ENCODE data around the gene RCL1. TPM values are rescaled to one million over a fixed set of nuclear protein-coding genes. Genes with fewer than 3 reads are reported as not detected.

RCL1 gene
- total RNA-seq, 4 donors from 2014 or later: 10.1 to 19.0 (median 11.6) TPM

GRCh38 chr9:4886698-4887097, 94.0 kb downstream of the RCL1 start:
- no peaks in the 10 kb centered on the region for H3K9me3 ChIP-seq
- TF ChIP-seq POLR2AphosphoS5 (IDR thresholded peaks at IDR 0.05): no peak
- TF ChIP-seq, protein P1, sequence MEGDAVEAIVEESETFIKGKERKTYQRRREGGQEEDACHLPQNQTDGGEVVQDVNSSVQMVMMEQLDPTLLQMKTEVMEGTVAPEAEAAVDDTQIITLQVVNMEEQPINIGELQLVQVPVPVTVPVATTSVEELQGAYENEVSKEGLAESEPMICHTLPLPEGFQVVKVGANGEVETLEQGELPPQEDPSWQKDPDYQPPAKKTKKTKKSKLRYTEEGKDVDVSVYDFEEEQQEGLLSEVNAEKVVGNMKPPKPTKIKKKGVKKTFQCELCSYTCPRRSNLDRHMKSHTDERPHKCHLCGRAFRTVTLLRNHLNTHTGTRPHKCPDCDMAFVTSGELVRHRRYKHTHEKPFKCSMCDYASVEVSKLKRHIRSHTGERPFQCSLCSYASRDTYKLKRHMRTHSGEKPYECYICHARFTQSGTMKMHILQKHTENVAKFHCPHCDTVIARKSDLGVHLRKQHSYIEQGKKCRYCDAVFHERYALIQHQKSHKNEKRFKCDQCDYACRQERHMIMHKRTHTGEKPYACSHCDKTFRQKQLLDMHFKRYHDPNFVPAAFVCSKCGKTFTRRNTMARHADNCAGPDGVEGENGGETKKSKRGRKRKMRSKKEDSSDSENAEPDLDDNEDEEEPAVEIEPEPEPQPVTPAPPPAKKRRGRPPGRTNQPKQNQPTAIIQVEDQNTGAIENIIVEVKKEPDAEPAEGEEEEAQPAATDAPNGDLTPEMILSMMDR (IDR thresholded peaks at IDR 0.05): no peak
- no peak for TF ChIP-seq POLR2A (IDR thresholded peaks at IDR 0.05)
- TF ChIP-seq EP300 (IDR thresholded peaks at IDR 0.05): no peak
- no peak for ATAC-seq
- H3K4me1 ChIP-seq: peaks cover 0 to 6% (median 0%) of the 10 kb centered on the region in 3 donors
- H3K27ac ChIP-seq: no peak overlapping the region
- H3K27me3 ChIP-seq: no peaks in the 10 kb centered on the region
- 64 to 66% methylated on average over 5 to 6 of the region's 6 CpGs for WGBS, 2 donors (ENCODE audit: low coverage in 1 of 2)
- no peak overlapping the region for H3K4me3 ChIP-seq
- peaks cover 0 to 7% of the 10 kb centered on the region in 2 donors for H3K36me3 ChIP-seq

- Histone ChIP-seq H3K9me3 (no peaks in the 10 kb centered on the region), H3K4me1 (peaks cover 0 to 6% (median 0%) of the 10 kb centered on the region in 3 donors), H3K4me3 (no peak overlapping the region), H3K27me3 (no peaks in the 10 kb centered on the region), H3K27ac (no peak overlapping the region), H3K36me3 (peaks cover 0 to 7% of the 10 kb centered on the region in 2 donors)
- TF ChIP-seq POLR2AphosphoS5 (IDR thresholded peaks at IDR 0.05) (no peak), EP300 (IDR thresholded peaks at IDR 0.05) (no peak), POLR2A (IDR thresholded peaks at IDR 0.05) (no peak)
- TF ChIP-seq, protein P1 (IDR thresholded peaks at IDR 0.05): no peak
- WGBS, 2 donors (ENCODE audit: low coverage in 1 of 2): 20 to 32% methylated on average over 4 of the region's 4 CpGs
- no peak for ATAC-seq
These were observed 94.8 kb downstream of the RCL1 start for GRCh38 chr9:4887556-4887955.

- Histone ChIP-seq H3K27ac (no peak overlapping the region), H3K4me1 (peaks cover 0 to 6% (median 0%) of the 10 kb centered on the region in 3 donors), H3K27me3 (no peaks in the 10 kb centered on the region), H3K4me3 (no peak overlapping the region), H3K36me3 (peaks cover 0 to 4% of the 10 kb centered on the region in 2 donors), H3K9me3 (no peaks in the 10 kb centered on the region)
- TF ChIP-seq POLR2AphosphoS5 (IDR thresholded peaks at IDR 0.05) (no peak), POLR2A (IDR thresholded peaks at IDR 0.05) (no peak), EP300 (IDR thresholded peaks at IDR 0.05) (no peak)
- TF ChIP-seq, protein P1 (IDR thresholded peaks at IDR 0.05): no peak
- no peak for ATAC-seq
- WGBS, 2 donors (ENCODE audit: low coverage in 1 of 2): 40 to 46% methylated on average over 3 of the region's 3 CpGs
These were observed 97.5 kb downstream of the RCL1 start for GRCh38 chr9:4890242-4890641.

DNA sequence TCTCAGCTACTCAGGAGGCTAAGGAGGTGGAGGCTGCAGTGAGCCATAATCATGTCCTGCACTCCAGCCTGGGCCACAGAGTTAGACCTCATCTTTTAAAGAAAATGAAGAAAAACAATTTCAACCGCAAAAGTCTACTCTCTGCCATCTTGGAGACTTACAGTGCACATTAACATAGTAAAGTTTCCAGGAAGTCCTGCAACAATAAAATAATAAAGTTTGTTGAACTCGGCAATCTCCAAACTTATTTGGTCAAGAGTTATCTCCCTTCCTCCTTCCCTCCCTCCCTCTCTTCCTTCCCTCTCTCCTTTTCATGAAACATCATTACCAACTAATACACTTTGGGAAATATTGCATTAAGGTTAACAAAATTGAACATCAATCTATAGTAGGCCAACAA, 98.2 kb downstream of the RCL1 start:
- no peak for TF ChIP-seq POLR2A (IDR thresholded peaks at IDR 0.05)
- TF ChIP-seq EP300 (IDR thresholded peaks at IDR 0.05): no peak
- no peak for TF ChIP-seq POLR2AphosphoS5 (IDR thresholded peaks at IDR 0.05)
- TF ChIP-seq, protein P1 (IDR thresholded peaks at IDR 0.05): no peak
- H3K27me3 ChIP-seq: no peaks in the 10 kb centered on the region
- H3K4me1 ChIP-seq: peaks cover 0 to 6% (median 0%) of the 10 kb centered on the region in 3 donors
- no peak for ATAC-seq
- H3K36me3 ChIP-seq: no peaks in the 10 kb centered on the region
- H3K9me3 ChIP-seq: no peaks in the 10 kb centered on the region
- 47 to 50% methylated on average over 2 of the region's 2 CpGs for WGBS, 2 donors (ENCODE audit: low coverage in 1 of 2)
- no peak overlapping the region for H3K27ac ChIP-seq
- H3K4me3 ChIP-seq: no peak overlapping the region

GRCh38 chr9:4891674-4892073, 98.9 kb downstream of the RCL1 start:
- no peak for ATAC-seq
- Histone ChIP-seq H3K9me3 (no peaks in the 10 kb centered on the region), H3K4me1 (peaks cover 0 to 6% (median 0%) of the 10 kb centered on the region in 3 donors), H3K27me3 (no peaks in the 10 kb centered on the region), H3K4me3 (no peak overlapping the region), H3K27ac (no peak overlapping the region), H3K36me3 (no peaks in the 10 kb centered on the region)
- TF ChIP-seq, protein P1 (IDR thresholded peaks at IDR 0.05): no peak
- whole genome bisulfite sequencing, 2 donors (ENCODE audit: low coverage in 1 of 2): 100% methylated on average over 3 of the region's 3 CpGs
